GM21723 (cell line): ENCODE measurements around the gene TSEN2.

Experiments
- ATAC-seq: cut with Tn5 transposase; IDR thresholded peaks from one replicate; pipeline ENCODE4 v1.9.1; 2021; ENCODE audit warnings: mild to moderate bottlenecking, moderate library complexity; ENCODE audit not compliant: unreplicated experiment

The TSEN2 gene

GRCh38 chr3:12579456-12579855 lies 95.2 kb downstream of the TSEN2 start:
- ATAC-seq, result no peak

GRCh38 chr3:12579905-12580304 lies 95.6 kb downstream of the TSEN2 start:
- no peak for ATAC-seq

DNA sequence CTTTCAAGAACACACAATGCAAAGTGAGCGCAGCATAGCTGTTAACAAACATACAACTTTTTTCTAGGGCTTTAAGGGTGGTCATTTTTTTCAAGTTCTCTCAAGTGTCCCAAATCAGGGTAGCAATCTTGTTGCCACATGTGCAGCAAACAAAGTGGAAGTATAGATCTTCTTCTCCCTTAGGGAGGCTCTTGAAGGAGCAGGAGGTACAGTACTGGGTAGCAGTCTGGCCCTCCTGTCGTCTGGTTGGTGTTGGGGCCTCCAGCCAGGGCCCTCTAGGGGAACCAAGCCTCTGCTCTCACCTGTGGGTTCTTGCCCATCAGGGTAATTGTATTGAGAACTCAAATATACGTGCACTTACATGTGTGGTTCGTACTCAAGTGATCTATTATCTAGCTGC lies 98.5 kb downstream of the TSEN2 start:
- ATAC-seq, result no peak
